Liver (tissue), 3 donors: ENCODE data around the gene BRIP1.

Source experiments
- ATF3 ChIP-seq: IDR thresholded peaks from 2 replicates; pipeline ENCODE4 v1.6.1; 2016; ENCODE audit warnings: antibody characterized with exemption
- CTCF ChIP-seq: fragments of 150-350 bp; IDR thresholded peaks from 2 replicates; pipeline ENCODE4 v1.5.1; 2017; ENCODE audit warnings: improper control_type of control experiment, low read depth, low read length; ENCODE audit not compliant: missing input control
- FOXA1 ChIP-seq: IDR thresholded peaks from 2 replicates; pipeline ENCODE4 v1.6.1; 2016; ENCODE audit warnings: antibody characterized with exemption
- GABPA ChIP-seq, 2 donors: IDR thresholded peaks in 1 of 2; conservative IDR thresholded peaks in 1 of 2; 2 replicates each; pipeline ENCODE4 v1.6.1; 2016; ENCODE audit warnings: antibody characterized with exemption in 2 of 2, mild to moderate bottlenecking in 1 of 2, moderate library complexity in 1 of 2
- JUND ChIP-seq, 2 donors: IDR thresholded peaks; 2 replicates each; pipeline ENCODE4 v1.6.1; 2016; ENCODE audit warnings: antibody characterized with exemption in 2 of 2
- MAX ChIP-seq: IDR thresholded peaks from 2 replicates; pipeline ENCODE4 v1.6.1; 2016; ENCODE audit warnings: antibody characterized with exemption
- NR2F2 ChIP-seq: IDR thresholded peaks from 2 replicates; pipeline ENCODE4 v1.6.1; 2016; ENCODE audit warnings: antibody characterized with exemption
- RAD21 ChIP-seq, 2 donors: IDR thresholded peaks; 2 replicates each; pipeline ENCODE4 v1.6.1; 2016; ENCODE audit warnings: antibody characterized with exemption in 2 of 2, mild to moderate bottlenecking in 2 of 2
- REST ChIP-seq: IDR thresholded peaks from 2 replicates; pipeline ENCODE4 v1.6.1; 2016; ENCODE audit warnings: antibody characterized with exemption, mild to moderate bottlenecking
- SP1 ChIP-seq: IDR thresholded peaks from 2 replicates; pipeline ENCODE4 v1.6.1; 2018; ENCODE audit warnings: antibody characterized with exemption, mild to moderate bottlenecking
- TAF1 ChIP-seq: conservative IDR thresholded peaks from 2 replicates; pipeline ENCODE4 v1.6.1; 2016; ENCODE audit warnings: antibody characterized with exemption, mild to moderate bottlenecking
- YY1 ChIP-seq: IDR thresholded peaks from 2 replicates; pipeline ENCODE4 v1.6.1; 2016; ENCODE audit warnings: antibody characterized with exemption, mild to moderate bottlenecking
- donor health status: healthy.
- donor health status: healthy.

DNA sequence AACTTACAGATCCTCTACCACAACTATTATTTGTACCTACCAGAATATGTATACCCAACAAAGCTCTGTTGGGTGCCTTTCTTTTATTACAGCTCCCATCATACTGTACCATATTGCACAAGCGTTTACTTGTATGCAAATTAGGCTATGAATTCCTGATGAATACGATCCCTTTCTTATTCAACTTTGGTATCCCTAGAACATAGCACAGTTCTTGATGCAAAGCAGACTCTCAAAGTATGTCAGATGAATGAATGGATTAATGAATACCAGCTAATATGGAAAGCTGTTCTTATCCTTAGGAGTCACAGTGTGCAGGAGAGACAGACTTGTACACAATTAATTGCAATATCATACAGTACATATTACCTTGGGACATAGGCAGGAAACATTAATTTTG is 192.6 kb downstream of the BRIP1 start:
- TF ChIP-seq CTCF (no peak), RAD21 (IDR thresholded peaks at IDR 0.05) (no peak), ATF3 (no peak), MAX (no peak), SP1 (no peak), YY1 (no peak), REST (no peak), TAF1 (no peak), NR2F2 (no peak), FOXA1 (no peak), GABPA (IDR thresholded peaks at IDR 0.05 in 1 of 2, conservative IDR thresholded peaks at IDR 0.05 in 1 of 2) (no peak), JUND (IDR thresholded peaks at IDR 0.05) (no peak)
